NOMO-1 treated with dmso at 0.1 percent for 144 hours (cell line): ENCODE data around the gene SPINK1.
A peak's percentile ranks its signal among the peaks of the same experiment; 100 is the strongest.
"Not testable (repeated sequence)": the region's sequence is repeated elsewhere in the genome, so short reads cannot be mapped to it uniquely, and the experiment has no call there.

ENCODE experiments used
- DNase-seq: peaks from one replicate; lab custom pipeline; 2025; ENCODE audit not compliant: unreplicated experiment; lab: John Stamatoyannopoulos, UW

SPINK1 gene

GRCh38 chr5:147809830-147810666 is 21.4 kb downstream of the SPINK1 start:
- DNase-seq = no peak

- DNase-seq = peak; percentile 85
These were observed 26.4 kb downstream of the SPINK1 start for GRCh38 chr5:147805030-147805454.

GRCh38 chr5:147804334-147804733 is 27.1 kb downstream of the SPINK1 start:
- DNase-seq = no peak

GRCh38 chr5:147803926-147804325 is 27.5 kb downstream of the SPINK1 start:
- DNase-seq = no peak

GRCh38 chr5:147803161-147803560 is 28.3 kb downstream of the SPINK1 start:
- not testable (repeated sequence) for DNase-seq

GRCh38 chr5:147801461-147801860 is 30.0 kb downstream of the SPINK1 start:
- no peak for DNase-seq

GRCh38 chr5:147800491-147800890 is 31.0 kb downstream of the SPINK1 start:
- DNase-seq = no peak

- DNase-seq = no peak
These were observed 34.7 kb downstream of the SPINK1 start for GRCh38 chr5:147796556-147797308.

- no peak for DNase-seq
These were observed 40.3 kb downstream of the SPINK1 start for GRCh38 chr5:147791181-147791580.

- DNase-seq = no peak
These were observed 41.7 kb downstream of the SPINK1 start for GRCh38 chr5:147789820-147790219.

- DNase-seq = no peak
These were observed 43.4 kb downstream of the SPINK1 start for GRCh38 chr5:147788023-147788422.

- no peak for DNase-seq
These were observed 45.3 kb downstream of the SPINK1 start for GRCh38 chr5:147786142-147786541.

GRCh38 chr5:147784146-147784987 is 47.1 kb downstream of the SPINK1 start:
- no peak for DNase-seq

- DNase-seq = peak; percentile 13
These were observed 49.1 kb downstream of the SPINK1 start, which contains the start of gene JAKMIP2 for GRCh38 chr5:147782110-147783028. JAKMIP2 (minus strand) TSS chr5:147782728; CDS start chr5:147671806, 110,922 bp downstream.

- no peak for DNase-seq
These were observed 50.4 kb downstream of the SPINK1 start for GRCh38 chr5:147780924-147781573.

GRCh38 chr5:147779694-147780093 is 51.8 kb downstream of the SPINK1 start:
- no peak for DNase-seq

GRCh38 chr5:147776989-147777388 is 54.5 kb downstream of the SPINK1 start:
- no peak for DNase-seq
